HUES48 (cell line): ENCODE data around the gene ENDOD1.
"Not testable (repeated sequence)": the region's sequence is repeated elsewhere in the genome, so short reads cannot be mapped to it uniquely, and the experiment has no call there.

Experiments used
- H3K27ac ChIP-seq: one replicate; pipeline ENCODE4 v1.7.0; 2013; ENCODE audit warnings: low read depth, low read length, inconsistent platforms
- H3K27me3 ChIP-seq: 2 replicates; pipeline ENCODE4 v1.6.1; 2013; ENCODE audit warnings: mild to moderate bottlenecking, low read length; ENCODE audit not compliant: control insufficient read depth, insufficient read depth
- H3K36me3 ChIP-seq: 2 replicates; pipeline ENCODE4 v1.6.1; 2013; ENCODE audit warnings: low read length; ENCODE audit not compliant: control insufficient read depth, insufficient read depth
- H3K4me1 ChIP-seq: 2 replicates; pipeline ENCODE4 v1.6.1; 2013; ENCODE audit warnings: mild to moderate bottlenecking, low read length; ENCODE audit not compliant: control insufficient read depth, insufficient read depth
- H3K4me3 ChIP-seq: 2 replicates; pipeline ENCODE4 v1.5.1; 2013; ENCODE audit warnings: mild to moderate bottlenecking, low read depth, low read length
- H3K9ac ChIP-seq: 2 replicates; pipeline ENCODE4 v1.6.1; 2013; ENCODE audit warnings: mild to moderate bottlenecking, low read depth, low read length, moderate library complexity
- H3K9me3 ChIP-seq: 2 replicates; pipeline ENCODE4 v1.6.1; 2013; ENCODE audit warnings: low read length; ENCODE audit not compliant: control insufficient read depth, insufficient read depth

ENDOD1 gene

GRCh38 chr11:95104121-95104830, 14.6 kb downstream of the ENDOD1 start:
- Histone ChIP-seq H3K36me3 (no peaks in the 10 kb centered on the region), H3K4me3 (no peak overlapping the region), H3K9ac (no peak overlapping the region), H3K4me1 (peaks cover 8% of the 10 kb centered on the region; the same call in 1 of the 2 replicates), H3K27ac (no peak overlapping the region), H3K9me3 (no peaks in the 10 kb centered on the region), H3K27me3 (no peaks in the 10 kb centered on the region)

DNA sequence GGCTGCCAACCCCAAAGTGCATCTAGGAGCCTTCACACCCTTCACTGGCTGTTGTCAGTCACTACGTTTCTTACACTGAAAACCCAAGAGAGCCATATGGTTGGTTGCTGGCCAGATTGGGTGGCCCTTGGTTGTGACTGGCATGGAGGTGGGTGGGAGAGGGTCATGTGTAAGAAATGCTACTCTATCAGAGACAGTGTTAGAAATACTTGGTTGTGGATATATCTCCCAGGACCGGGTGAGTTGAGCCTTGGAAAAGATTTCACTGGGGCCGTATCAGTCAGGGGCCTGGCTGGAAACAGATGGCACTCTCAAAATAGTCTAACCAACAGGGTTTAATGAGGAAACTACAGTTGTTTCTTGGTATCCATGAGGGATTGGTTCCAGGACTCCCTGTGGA, 15.2 kb downstream of the ENDOD1 start:
- Histone ChIP-seq H3K36me3 (no peaks in the 10 kb centered on the region), H3K4me1 (peaks cover 8% of the 10 kb centered on the region; the same call in 1 of the 2 replicates), H3K9me3 (no peaks in the 10 kb centered on the region), H3K4me3 (no peak overlapping the region), H3K9ac (no peak overlapping the region), H3K27ac (no peak overlapping the region), H3K27me3 (no peaks in the 10 kb centered on the region)

DNA sequence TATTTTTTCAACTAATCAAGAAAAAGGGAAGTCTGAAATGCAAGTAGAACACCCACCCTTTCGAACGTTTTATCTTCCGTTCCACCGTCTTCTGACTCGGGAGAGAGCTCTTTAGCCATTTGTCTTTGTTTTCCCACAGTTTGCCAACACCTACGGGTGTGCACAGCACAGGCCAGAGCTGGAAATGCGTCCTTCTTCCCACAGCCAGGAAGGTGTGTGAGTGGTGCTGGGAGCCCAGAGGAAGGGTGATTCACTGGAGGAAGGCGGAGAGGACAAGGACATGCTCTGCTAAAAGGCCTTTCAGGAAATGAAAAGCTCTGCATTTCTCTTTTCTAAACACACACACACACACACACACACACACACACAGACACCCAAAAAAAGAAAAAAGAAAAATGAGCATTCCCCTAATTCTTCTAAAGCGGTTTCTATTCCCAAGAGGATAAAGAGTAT, 18.5 kb downstream of the ENDOD1 start:
- no peaks in the 10 kb centered on the region for H3K27me3 ChIP-seq
- no peak overlapping the region for H3K4me3 ChIP-seq
- H3K9ac ChIP-seq = no peak overlapping the region
- no peaks in the 10 kb centered on the region for H3K36me3 ChIP-seq
- peak overlapping the region; percentile 5 for H3K27ac ChIP-seq
- no peaks in the 10 kb centered on the region for H3K9me3 ChIP-seq
- H3K4me1 ChIP-seq = peaks cover 8% of the 10 kb centered on the region; the same call in 1 of the 2 replicates

GRCh38 chr11:95108671-95109551, 19.3 kb downstream of the ENDOD1 start:
- no peak overlapping the region for H3K9ac ChIP-seq
- H3K4me1 ChIP-seq = peaks cover 8% of the 10 kb centered on the region; the same call in 1 of the 2 replicates
- H3K4me3 ChIP-seq = no peak overlapping the region
- no peaks in the 10 kb centered on the region for H3K9me3 ChIP-seq
- H3K27me3 ChIP-seq = no peaks in the 10 kb centered on the region
- peak overlapping the region; percentile 5 for H3K27ac ChIP-seq
- no peaks in the 10 kb centered on the region for H3K36me3 ChIP-seq

DNA sequence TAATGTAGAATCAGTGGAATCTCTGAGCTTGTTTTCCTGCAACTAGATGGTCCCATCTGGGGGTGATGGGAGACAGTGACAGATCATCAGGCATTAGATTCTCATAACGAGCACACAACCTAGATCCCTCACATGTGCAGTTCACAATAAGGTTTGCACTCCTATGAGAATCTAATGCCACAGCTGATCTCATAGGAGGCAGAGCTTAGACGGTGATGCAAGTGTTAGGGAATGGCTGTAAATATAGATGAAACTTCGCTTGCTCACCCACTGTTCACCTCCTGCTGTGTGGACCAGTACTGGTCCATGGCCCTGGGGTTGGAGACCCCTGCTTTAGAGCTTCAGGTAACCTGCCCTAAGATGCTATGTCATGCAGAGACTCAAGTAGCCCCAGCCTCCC, 21.8 kb downstream of the ENDOD1 start:
- H3K27me3 ChIP-seq, H3K27ac ChIP-seq, H3K9me3 ChIP-seq, H3K9ac ChIP-seq, H3K36me3 ChIP-seq, H3K4me1 ChIP-seq, H3K4me3 ChIP-seq: not testable (repeated sequence)

GRCh38 chr11:95111923-95112540, 22.4 kb downstream of the ENDOD1 start:
- Histone ChIP-seq H3K4me3 (no peak overlapping the region), H3K9ac (no peak overlapping the region), H3K4me1 (peaks cover 8% of the 10 kb centered on the region; the same call in 1 of the 2 replicates), H3K9me3 (no peaks in the 10 kb centered on the region), H3K27me3 (no peaks in the 10 kb centered on the region), H3K36me3 (no peaks in the 10 kb centered on the region), H3K27ac (no peak overlapping the region)

GRCh38 chr11:95115597-95115996, 26.0 kb downstream of the ENDOD1 start:
- H3K27ac ChIP-seq = no peak overlapping the region
- H3K27me3 ChIP-seq = no peaks in the 10 kb centered on the region
- no peaks in the 10 kb centered on the region for H3K9me3 ChIP-seq
- no peaks in the 10 kb centered on the region for H3K4me1 ChIP-seq
- H3K4me3 ChIP-seq = no peak overlapping the region
- H3K36me3 ChIP-seq = no peaks in the 10 kb centered on the region
- no peak overlapping the region for H3K9ac ChIP-seq

- Histone ChIP-seq H3K27ac (no peak overlapping the region), H3K36me3 (no peaks in the 10 kb centered on the region), H3K9me3 (no peaks in the 10 kb centered on the region), H3K4me3 (no peak overlapping the region), H3K27me3 (no peaks in the 10 kb centered on the region), H3K9ac (no peak overlapping the region), H3K4me1 (no peaks in the 10 kb centered on the region)
These were observed 29.9 kb downstream of the ENDOD1 start for GRCh38 chr11:95119361-95120060.

GRCh38 chr11:95121698-95122097, 32.1 kb downstream of the ENDOD1 start:
- H3K27ac ChIP-seq = no peak overlapping the region
- no peak overlapping the region for H3K4me3 ChIP-seq
- H3K9me3 ChIP-seq = no peaks in the 10 kb centered on the region
- no peaks in the 10 kb centered on the region for H3K36me3 ChIP-seq
- H3K4me1 ChIP-seq = no peaks in the 10 kb centered on the region
- no peaks in the 10 kb centered on the region for H3K27me3 ChIP-seq
- H3K9ac ChIP-seq = no peak overlapping the region

GRCh38 chr11:95123556-95123955, 33.9 kb downstream of the ENDOD1 start:
- Histone ChIP-seq H3K9me3 (no peaks in the 10 kb centered on the region), H3K9ac (no peak overlapping the region), H3K27ac (no peak overlapping the region), H3K36me3 (no peaks in the 10 kb centered on the region), H3K27me3 (no peaks in the 10 kb centered on the region), H3K4me1 (no peaks in the 10 kb centered on the region), H3K4me3 (no peak overlapping the region)
